PC-3 (cell line): ENCODE measurements around the gene RNF175. TPM values are rescaled to one million over a fixed set of nuclear protein-coding genes. Genes with fewer than 3 reads are reported as not detected.
A peak's percentile ranks its signal among the peaks of the same experiment; 100 is the strongest.

Experiments
- ATAC-seq: fragments of 200-7000 bp; cut with Tn5 transposase; 2 replicates; pipeline ENCODE4 v1.9.1; 2020; ENCODE audit warnings: mild to moderate bottlenecking, moderate library complexity
- BruUV-seq: library from RNA; stranded (reverse); fragments of 400-500 nt; replicated peaks from 2 replicates; lab custom pipeline; 2021; lab: Mats Ljungman, UMichigan
- CTCF ChIA-PET: fragments of 300-600 bp; sonication (Branson Sonifier 250); formaldehyde crosslinking; loops from one replicate; lab custom pipeline; 2022; ENCODE audit warnings: antibody characterized with exemption; lab: Charles Lee
- POLR2A ChIA-PET: fragments of 300-600 bp; sonication (Branson Sonifier 250); formaldehyde crosslinking; loops from one replicate; lab custom pipeline; 2022; ENCODE audit warnings: antibody characterized with exemption; ENCODE audit not compliant: unreplicated experiment; lab: Charles Lee
- DNase-seq: peaks from one replicate; pipeline ENCODE4 v3.0.0-alpha.2; 2015
- H2AFZ ChIP-seq: fragments of 300-600 bp; sonication (generic); 2 replicates; pipeline ENCODE4 v1.6.0; 2016; ENCODE audit warnings: antibody characterized with exemption, low read length
- H3F3A ChIP-seq: fragments of 300-600 bp; sonication (generic); one replicate; pipeline ENCODE4 v1.6.0; 2017; ENCODE audit warnings: antibody characterized with exemption, low read length, control low read depth, mild to moderate bottlenecking; ENCODE audit not compliant: unreplicated experiment
- H3K27ac ChIP-seq: fragments of 300-600 bp; sonication (generic); 2 replicates; pipeline ENCODE4 v1.5.1; 2016; ENCODE audit warnings: mild to moderate bottlenecking, low read length
- H3K27me3 ChIP-seq: fragments of 300-600 bp; sonication (generic); 2 replicates; pipeline ENCODE4 v1.6.1; 2016; ENCODE audit warnings: low read length, mixed read lengths
- H3K36me3 ChIP-seq: fragments of 300-600 bp; sonication (generic); 2 replicates; pipeline ENCODE4 v1.6.1; 2016; ENCODE audit warnings: low read depth, mixed run types, low read length, mixed read lengths
- H3K4me1 ChIP-seq: fragments of 300-600 bp; sonication (generic); 2 replicates; pipeline ENCODE4 v1.5.1; 2016; ENCODE audit warnings: low read length; ENCODE audit not compliant: insufficient read depth
- H3K4me2 ChIP-seq: fragments of 300-600 bp; sonication (generic); 2 replicates; pipeline ENCODE4 v1.6.0; 2016; ENCODE audit warnings: low read length
- H3K4me3 ChIP-seq: fragments of 300-600 bp; sonication (generic); 2 replicates; pipeline ENCODE4 v1.5.1; 2016; ENCODE audit warnings: mild to moderate bottlenecking, low read length, mixed read lengths
- H3K79me2 ChIP-seq: fragments of 300-600 bp; sonication (generic); 2 replicates; pipeline ENCODE4 v1.6.1; 2017; ENCODE audit warnings: low read length, mixed read lengths
- H3K9ac ChIP-seq: fragments of 300-600 bp; sonication (generic); 2 replicates; pipeline ENCODE4 v1.6.0; 2016; ENCODE audit warnings: mild to moderate bottlenecking, low read length
- H3K9me2 ChIP-seq: fragments of 300-600 bp; sonication (generic); replicated peaks from 2 replicates; pipeline ENCODE4 v1.6.1; 2016; ENCODE audit warnings: mixed run types, low read length, mixed read lengths
- H3K9me3 ChIP-seq: fragments of 300-600 bp; sonication (generic); 2 replicates; pipeline ENCODE4 v1.6.1; 2016; ENCODE audit warnings: low read length, mixed read lengths
- H4K20me1 ChIP-seq: fragments of 300-600 bp; sonication (generic); 2 replicates; pipeline ENCODE4 v1.6.1; 2016; ENCODE audit warnings: low read length, mixed read lengths
- CTCF ChIP-seq: fragments of 300-600 bp; sonication (generic); conservative IDR thresholded peaks from 2 replicates; pipeline ENCODE4 v1.5.1; 2017; ENCODE audit warnings: antibody characterized with exemption, low read depth, mild to moderate bottlenecking, low read length
- EZH2 ChIP-seq: fragments of 300-600 bp; sonication (generic); IDR thresholded peaks from one replicate; pipeline ENCODE4 v1.6.1; 2017; ENCODE audit warnings: antibody characterized with exemption, mild to moderate bottlenecking, low read length; ENCODE audit not compliant: unreplicated experiment
- EZH2phosphoT487 ChIP-seq: fragments of 300-600 bp; sonication (generic); IDR thresholded peaks from 2 replicates; pipeline ENCODE4 v1.6.1; 2018; ENCODE audit warnings: mild to moderate bottlenecking, antibody characterized with exemption, low read length, borderline replicate concordance
- intact Hi-C: fragments of 100-400 bp; cut with micrococcal nuclease; formaldehyde crosslinking; loops from 2 replicates; pipeline ENCODE4 v1.9.0; 2023
- total RNA-seq: library from RNA; depleted of rRNA; stranded (reverse); fragments of >200 nt; gene quantifications from 2 replicates; pipeline ENCODE4 v1.2.3, GENCODE V29; 2014

RNF175 gene
- total RNA-seq, 1 experiment from 2014 or later: not detected

GRCh38 chr4:153777421-153777820 is 17.6 kb upstream of the RNF175 start:
- POLR2A ChIA-PET: no interaction called here
- Histone ChIP-seq H3K36me3 (no peaks in the 10 kb centered on the region), H3K9ac (no peak overlapping the region), H3K9me2 (no peaks in the 10 kb centered on the region), H3K4me3 (no peak overlapping the region), H2AFZ (no peak overlapping the region), H3K27ac (no peak overlapping the region), H3K9me3 (no peaks in the 10 kb centered on the region), H3K27me3 (no peaks in the 10 kb centered on the region), H3K4me1 (peaks cover 9% of the 10 kb centered on the region), H3K79me2 (no peaks in the 10 kb centered on the region), H3F3A (no peaks in the 10 kb centered on the region), H3K4me2 (no peak overlapping the region), H4K20me1 (no peaks in the 10 kb centered on the region)
- intact Hi-C loops: no loop called here
- ATAC-seq (no peak), DNase-seq (no peak)
- TF ChIP-seq CTCF: no peak
- no peak for TF ChIP-seq EZH2
- no peak for TF ChIP-seq EZH2phosphoT487
- BruUV-seq: no TSS peak
- CTCF ChIA-PET: no interaction called here

- Histone ChIP-seq H4K20me1 (no peaks in the 10 kb centered on the region), H3K9ac (no peak overlapping the region), H3K36me3 (no peaks in the 10 kb centered on the region), H3K4me1 (peaks cover 1% of the 10 kb centered on the region), H3K79me2 (no peaks in the 10 kb centered on the region), H3K9me2 (no peaks in the 10 kb centered on the region), H3K4me2 (no peak overlapping the region), H3K27ac (no peak overlapping the region), H3K27me3 (no peaks in the 10 kb centered on the region), H3K9me3 (no peaks in the 10 kb centered on the region), H3F3A (no peaks in the 10 kb centered on the region), H3K4me3 (no peak overlapping the region), H2AFZ (no peak overlapping the region)
- no TSS peak for BruUV-seq
- CTCF ChIA-PET: no interaction called here
- POLR2A ChIA-PET: no interaction called here
- no peak for TF ChIP-seq CTCF
- TF ChIP-seq EZH2: no peak
- no peak for TF ChIP-seq EZH2phosphoT487
- DNase-seq (no peak), ATAC-seq (no peak)
- intact Hi-C loops: no loop called here
These were observed 16.8 kb upstream of the RNF175 start for GRCh38 chr4:153776601-153777000.

GRCh38 chr4:153773236-153773690 is 13.4 kb upstream of the RNF175 start:
- H3K36me3 ChIP-seq: no peaks in the 10 kb centered on the region
- no TSS peak for BruUV-seq
- CTCF ChIA-PET: no interaction called here
- no peaks in the 10 kb centered on the region for H3K4me1 ChIP-seq
- intact Hi-C loops: loop anchor here (5.0 kb wide), 1 partner anchor 544 kb away; no protein-coding TSS in a partner anchor
- no peaks in the 10 kb centered on the region for H3F3A ChIP-seq
- ATAC-seq: no peak
- H3K9me3 ChIP-seq: no peaks in the 10 kb centered on the region
- peak; percentile 38 for TF ChIP-seq CTCF
- TF ChIP-seq EZH2: no peak
- H3K9me2 ChIP-seq: no peaks in the 10 kb centered on the region
- no peaks in the 10 kb centered on the region for H4K20me1 ChIP-seq
- H3K79me2 ChIP-seq: no peaks in the 10 kb centered on the region
- POLR2A ChIA-PET: no interaction called here
- no peak overlapping the region for H3K4me2 ChIP-seq
- H3K27me3 ChIP-seq: no peaks in the 10 kb centered on the region; the same call in 1 of the 2 replicates
- no peak overlapping the region for H3K4me3 ChIP-seq
- DNase-seq: peak; percentile 30
- no peak overlapping the region for H3K27ac ChIP-seq
- H3K9ac ChIP-seq: no peak overlapping the region
- no peak overlapping the region for H2AFZ ChIP-seq
